H1 (cell line): ENCODE data around the gene SRPX. TPM values are rescaled to one million over a fixed set of nuclear protein-coding genes. Genes with fewer than 3 reads are reported as not detected.

Source experiments
- ATF3 ChIP-seq: IDR thresholded peaks from 2 replicates; pipeline ENCODE4 v1.6.1; 2011; ENCODE audit warnings: low read depth, mild to moderate bottlenecking, low read length; ENCODE audit not compliant: insufficient read depth
- polyA plus RNA-seq, 7 experiments: library from polyadenylated mRNA; depleted of rRNA in 3 of 7; stranded (reverse) in 5 of 7; unstranded in 2 of 7; fragments of >200 nt in 5 of 7; fragments of 200-250 nt in 2 of 7; gene quantifications; 1 replicate in 5 of 7; 2 replicates in 1 of 7; 4 replicates in 1 of 7; pipeline versions ENCODE4 v1.2.1 to v1.2.3, GENCODE V29; 2011 to 2013; ENCODE audit warnings: missing spikeins in 2 of 7, mixed read lengths in 2 of 7
- total RNA-seq: library from RNA; stranded (reverse); fragmentation: NEBNext Ultra II Directional; extraction: Animal tissue kit (Norgen Biotek cat#: 25700); gene quantifications from 2 replicates; pipeline ENCODE4 v1.2.1, GENCODE V29; 2021

SRPX gene
- total and polyA plus RNA-seq, 2 of the 8 experiments (the other 6 are each of a cell fraction or from before 2014, with no cell fraction given) = 7.6 to 10.4 TPM

- no peak for TF ChIP-seq ATF3
These were observed 48.1 kb downstream of the SRPX start (continued) for GRCh38 chrX:38172596-38172995.
